NCI-H510A (cell line): Measurements from ENCODE around the gene ZDHHC11.
"Not testable (repeated sequence)": the region's sequence is repeated elsewhere in the genome, so short reads cannot be mapped to it uniquely, and the experiment has no call there.

Experiments used
- DNase-seq: peaks from one replicate; lab custom pipeline; 2025; lab: John Stamatoyannopoulos, UW

ZDHHC11 gene

GRCh38 chr5:845031-845675 lies 5.6 kb downstream of the ZDHHC11 start:
- DNase-seq = not testable (repeated sequence)

DNA sequence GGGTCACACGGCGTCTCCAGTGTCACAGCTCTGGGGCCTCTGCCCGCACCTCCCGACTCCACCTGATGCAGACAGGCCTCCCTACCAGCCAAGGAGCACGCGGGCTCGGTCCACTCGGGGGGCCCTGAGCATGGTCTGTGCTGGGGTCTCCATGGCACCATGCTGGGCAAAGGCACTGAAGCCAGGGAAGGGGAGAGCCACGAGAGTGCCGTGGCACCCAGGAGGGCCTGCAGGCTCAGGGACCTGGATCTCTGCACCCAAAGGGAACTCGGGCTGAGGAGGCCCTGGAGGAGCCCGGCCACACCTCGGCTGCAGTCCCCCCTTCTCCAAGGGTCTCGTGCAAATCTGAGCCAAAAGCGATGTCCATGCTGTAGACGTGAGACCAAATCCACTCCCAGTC lies 6.4 kb downstream of the ZDHHC11 start:
- not testable (repeated sequence) for DNase-seq

- not testable (repeated sequence) for DNase-seq
Measured at GRCh38 chr5:843926-844325, 6.9 kb downstream of the ZDHHC11 start.

- not testable (repeated sequence) for DNase-seq
Measured at GRCh38 chr5:843371-843770, 7.4 kb downstream of the ZDHHC11 start.

- not testable (repeated sequence) for DNase-seq
Measured at GRCh38 chr5:842402-843221, 8.2 kb downstream of the ZDHHC11 start.

DNA sequence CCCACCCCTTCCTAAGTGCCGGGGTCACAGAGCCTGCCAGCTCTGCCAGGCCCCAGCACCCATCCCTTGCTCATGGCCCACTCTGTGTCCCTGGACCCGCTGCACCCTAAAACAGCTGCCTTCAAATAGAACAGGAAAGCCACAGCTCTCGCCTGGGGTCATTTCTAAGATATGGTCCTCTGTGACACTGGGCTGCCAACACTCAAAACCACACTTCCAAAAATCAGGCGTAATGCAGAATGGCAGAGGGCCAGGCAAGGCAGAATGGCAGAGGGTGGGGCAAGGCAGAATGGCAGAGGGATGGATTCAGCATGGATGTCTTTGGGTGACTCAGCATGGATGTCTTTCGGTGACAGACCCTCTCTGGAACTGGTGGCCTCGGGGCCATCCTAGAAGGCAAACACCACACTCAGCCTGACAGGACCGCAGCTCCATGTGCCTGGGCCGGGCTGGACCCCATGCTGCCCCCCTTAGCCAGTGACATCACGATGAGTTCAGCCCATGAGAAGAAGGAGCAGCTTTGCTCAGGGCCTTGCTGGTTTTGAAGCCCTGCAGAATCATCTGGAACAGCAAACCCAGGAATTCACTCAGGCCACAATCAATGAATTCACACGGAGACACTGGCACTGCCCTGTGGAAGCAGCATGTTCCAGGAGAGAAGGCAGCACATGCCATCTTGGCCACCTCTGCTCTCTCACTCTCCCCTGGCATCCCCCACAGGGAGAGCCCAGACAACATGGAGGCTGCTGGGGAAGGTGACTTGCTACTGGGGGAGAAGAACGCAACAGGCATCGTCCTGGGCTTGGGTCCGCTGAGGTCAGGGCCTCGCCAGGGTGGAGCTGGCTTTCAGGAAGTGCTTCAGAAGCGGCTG lies 9.0 kb downstream of the ZDHHC11 start:
- DNase-seq = not testable (repeated sequence)

DNA sequence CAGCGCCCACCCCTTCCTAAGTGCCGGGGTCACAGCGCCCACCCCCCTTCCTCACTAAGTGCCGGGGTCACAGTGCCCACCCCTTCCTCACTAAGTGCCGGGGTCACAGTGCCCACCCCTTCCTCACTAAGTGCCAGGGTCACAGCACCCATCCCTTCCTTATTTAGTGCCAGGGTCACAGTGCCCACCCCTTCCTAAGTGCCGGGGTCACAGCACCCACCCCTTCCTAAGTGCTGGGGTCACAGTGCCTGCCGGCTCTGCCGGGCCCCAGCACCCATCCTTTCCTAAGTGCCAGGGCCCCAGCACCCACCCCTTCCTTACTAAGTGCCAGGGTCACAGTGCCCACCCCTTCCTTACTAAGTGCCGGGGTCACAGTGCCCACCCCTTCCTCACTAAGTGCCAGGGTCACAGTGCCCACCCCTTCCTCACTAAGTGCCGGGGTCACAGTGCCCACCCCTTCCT lies 9.8 kb downstream of the ZDHHC11 start:
- DNase-seq = not testable (repeated sequence)

GRCh38 chr5:840118-840973 lies 10.4 kb downstream of the ZDHHC11 start:
- not testable (repeated sequence) for DNase-seq

GRCh38 chr5:838431-838851 lies 12.3 kb downstream of the ZDHHC11 start:
- not testable (repeated sequence) for DNase-seq

GRCh38 chr5:837621-838121 lies 13.1 kb downstream of the ZDHHC11 start:
- DNase-seq = not testable (repeated sequence)

DNA sequence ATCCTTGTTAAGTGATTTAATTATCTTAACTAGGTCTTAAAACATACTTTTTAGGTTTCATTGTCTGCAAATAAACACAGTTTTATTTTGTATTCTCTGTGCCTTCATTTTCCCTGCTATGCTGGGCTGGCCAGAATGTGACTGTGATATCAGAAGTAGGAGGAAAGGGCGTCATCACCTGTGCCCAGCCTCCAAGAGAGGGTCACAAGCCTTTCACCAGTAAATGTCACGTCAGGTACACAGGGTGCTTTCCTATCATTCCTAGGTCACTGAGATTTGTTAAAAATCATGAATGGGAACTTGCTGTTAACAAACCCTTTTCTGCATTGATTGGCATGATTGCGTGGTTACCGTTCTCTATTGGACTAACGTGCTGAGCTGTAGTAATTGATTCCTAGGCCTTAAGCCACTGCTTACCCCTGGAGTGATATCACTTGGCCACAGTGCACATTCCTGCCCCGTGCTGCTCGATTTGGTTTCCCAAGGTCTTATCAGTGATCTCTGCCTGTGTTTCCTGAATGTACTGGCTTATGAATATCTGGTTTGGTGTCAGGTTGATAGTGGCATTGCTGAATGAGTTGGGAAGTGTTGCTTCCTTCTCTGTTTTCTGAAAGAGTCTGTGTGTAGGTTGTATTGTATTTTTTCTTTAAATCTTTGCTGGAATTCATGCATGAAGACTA lies 14.7 kb downstream of the ZDHHC11 start:
- DNase-seq = not testable (repeated sequence)

- not testable (repeated sequence) for DNase-seq
Measured at GRCh38 chr5:834013-834412, 16.8 kb downstream of the ZDHHC11 start.

DNA sequence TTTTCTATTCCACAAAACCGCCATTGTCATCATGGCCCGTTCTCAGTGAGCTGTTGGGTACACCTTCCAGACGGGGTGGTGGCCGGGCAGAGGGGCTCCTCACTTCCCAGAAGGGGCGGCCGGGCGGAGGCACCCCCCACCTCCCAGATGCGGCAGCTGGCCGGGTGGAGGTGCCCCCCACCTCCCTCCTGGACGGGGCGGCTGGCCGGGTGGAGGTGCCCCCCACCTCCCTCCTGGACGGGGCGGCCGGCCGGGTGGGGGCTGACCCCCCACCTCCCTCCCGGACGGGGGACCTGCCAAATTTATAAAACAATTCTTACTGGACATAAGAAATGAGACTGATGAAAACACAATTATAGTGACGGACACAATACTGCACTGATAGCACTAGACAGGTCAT lies 22.6 kb downstream of the ZDHHC11 start:
- not testable (repeated sequence) for DNase-seq

DNA sequence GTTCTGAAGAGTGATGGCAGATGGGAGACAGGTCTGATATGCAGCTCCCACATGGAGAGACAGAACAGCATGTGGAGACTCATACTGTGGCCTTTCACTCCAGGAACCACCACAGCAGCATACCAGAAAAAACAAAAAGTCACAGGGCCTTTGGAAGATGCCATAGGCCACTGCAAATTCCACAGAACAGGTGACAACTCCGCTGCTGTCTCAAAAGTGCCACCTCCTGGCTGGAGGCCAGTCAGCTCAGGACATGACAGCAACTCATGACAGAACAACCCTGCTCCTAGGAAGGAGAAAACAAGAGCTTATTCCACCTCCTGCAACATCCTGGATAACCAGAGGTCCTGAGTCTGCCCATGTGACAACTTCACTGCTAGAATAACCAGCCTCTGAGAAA lies 25.2 kb downstream of the ZDHHC11 start:
- not testable (repeated sequence) for DNase-seq

DNA sequence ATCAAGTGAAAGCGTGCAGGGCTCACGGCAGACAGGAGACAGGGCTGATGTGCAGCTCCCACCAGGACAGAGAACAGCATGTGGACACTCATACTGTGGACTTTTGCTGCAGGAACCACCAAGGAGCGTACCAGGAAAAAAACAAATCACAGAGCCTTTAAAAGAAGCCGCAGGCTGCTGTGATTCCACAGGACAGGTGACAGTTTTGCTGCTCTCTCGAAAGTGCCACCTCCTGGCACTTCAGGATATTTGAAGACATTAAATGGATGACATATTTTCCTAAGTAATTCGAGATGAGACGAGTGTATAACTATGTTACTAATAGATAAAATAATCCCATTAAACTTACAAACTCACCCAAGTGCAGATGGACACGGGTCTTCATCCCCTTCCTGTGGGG lies 29.3 kb downstream of the ZDHHC11 start:
- DNase-seq = no peak

DNA sequence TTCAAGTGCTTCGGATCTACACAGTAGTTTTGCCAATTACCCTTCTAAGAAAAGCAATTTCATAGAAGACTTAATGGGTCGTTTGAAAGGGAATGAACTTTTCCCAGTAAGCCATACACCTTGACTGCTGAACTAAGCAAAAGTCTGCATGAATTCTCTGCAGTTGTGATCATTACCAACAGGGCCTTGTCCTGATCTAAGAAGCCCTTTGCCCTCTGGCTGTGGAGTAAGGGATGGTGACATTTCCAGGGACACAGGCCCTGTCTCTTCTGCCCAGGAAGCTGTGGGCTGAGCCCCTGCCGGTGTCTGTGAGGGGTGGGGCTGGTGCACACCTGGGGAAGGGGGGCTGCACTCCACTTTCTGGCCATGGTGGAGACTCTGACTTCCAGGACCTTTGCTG lies 30.5 kb downstream of the ZDHHC11 start:
- no peak for DNase-seq

- no peak for DNase-seq
Measured at GRCh38 chr5:819078-819477, 31.7 kb downstream of the ZDHHC11 start.

GRCh38 chr5:816176-816575 lies 34.6 kb downstream of the ZDHHC11 start:
- no peak for DNase-seq

GRCh38 chr5:815449-815848 lies 35.3 kb downstream of the ZDHHC11 start:
- DNase-seq = no peak

DNA sequence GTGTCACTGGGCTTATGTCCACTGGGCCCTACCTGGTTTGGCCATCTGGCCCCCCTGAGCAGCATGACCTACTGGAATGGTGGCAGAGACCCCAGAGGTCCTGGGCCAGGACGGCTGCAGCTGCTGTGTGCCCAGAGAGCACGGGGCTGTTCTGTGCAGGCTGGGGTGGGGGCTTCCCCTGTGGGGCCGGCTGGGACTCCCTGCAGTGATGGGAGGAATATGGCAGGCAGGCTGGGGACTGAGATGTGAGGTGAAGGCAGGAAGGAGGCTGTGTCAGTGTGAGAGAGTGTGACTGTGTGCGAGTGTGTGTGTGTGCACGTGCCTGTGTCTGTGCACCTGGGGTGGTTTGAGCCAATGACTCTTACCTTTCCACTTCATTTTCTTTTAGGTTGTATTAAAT lies 37.2 kb downstream of the ZDHHC11 start:
- not testable (repeated sequence) for DNase-seq
